Neuronal stem cell (in vitro differentiated cells): ENCODE data around the gene GRIP1.

ENCODE experiments used
- DNase-seq: peaks from one replicate; pipeline ENCODE4 v3.0.0-alpha.2; 2013; ENCODE audit warnings: low spot score
- H2AFZ ChIP-seq: one replicate; pipeline ENCODE4 v1.6.1; 2013; ENCODE audit warnings: mild to moderate bottlenecking, low read length, inconsistent platforms
- H2AK5ac ChIP-seq: 2 replicates; pipeline ENCODE4 v1.6.1; 2013; ENCODE audit warnings: low read depth, mild to moderate bottlenecking, inconsistent platforms, low read length, moderate library complexity, mixed read lengths
- H2BK120ac ChIP-seq: 2 replicates; pipeline ENCODE4 v1.6.1; 2013; ENCODE audit warnings: low read depth, mild to moderate bottlenecking, inconsistent platforms, low read length, moderate library complexity, mixed read lengths
- H2BK12ac ChIP-seq: one replicate; pipeline ENCODE4 v1.6.1; 2013; ENCODE audit warnings: low read length, inconsistent platforms
- H2BK15ac ChIP-seq: 2 replicates; pipeline ENCODE4 v1.6.1; 2013; ENCODE audit warnings: mild to moderate bottlenecking, low read length, inconsistent platforms, mixed read lengths
- H2BK5ac ChIP-seq: one replicate; pipeline ENCODE4 v1.6.1; 2013; ENCODE audit warnings: inconsistent platforms, mild to moderate bottlenecking, low read length, moderate library complexity
- H3K14ac ChIP-seq: one replicate; pipeline ENCODE4 v1.6.1; 2013; ENCODE audit warnings: low read length, inconsistent platforms
- H3K18ac ChIP-seq: 2 replicates; pipeline ENCODE4 v1.6.1; 2013; ENCODE audit warnings: low read length, inconsistent platforms
- H3K23ac ChIP-seq: 2 replicates; pipeline ENCODE4 v1.6.1; 2013; ENCODE audit warnings: low read depth, mild to moderate bottlenecking, mixed read lengths, low read length, inconsistent platforms; ENCODE audit not compliant: poor library complexity
- H3K27ac ChIP-seq: replicated peaks from 3 replicates; pipeline ENCODE4 v1.5.1; 2013; ENCODE audit warnings: low read length, inconsistent platforms
- H3K27me3 ChIP-seq, 3 experiments: 2 replicates each; pipeline ENCODE4 v1.6.1; 2013; ENCODE audit warnings: low read length in 3 of 3, mild to moderate bottlenecking in 2 of 3, inconsistent platforms in 1 of 3, low read depth in 1 of 3, mixed read lengths in 1 of 3, moderate library complexity in 1 of 3; ENCODE audit not compliant: control insufficient read depth in 3 of 3, insufficient read depth in 3 of 3
- H3K36me3 ChIP-seq, 2 donors: replicated peaks in 1 of 2; 2 replicates each; pipeline ENCODE4 v1.6.1; 2013; ENCODE audit warnings: low read length in 2 of 2; ENCODE audit not compliant: control insufficient read depth in 2 of 2, insufficient read depth in 2 of 2
- H3K4ac ChIP-seq: 2 replicates; pipeline ENCODE4 v1.6.1; 2013; ENCODE audit warnings: inconsistent platforms, mild to moderate bottlenecking, low read length, moderate library complexity
- H3K4me1 ChIP-seq, 2 donors: 1 replicate in 1 of 2; 2 replicates in 1 of 2; pipeline ENCODE4 v1.6.1; 2013; ENCODE audit warnings: low read length in 2 of 2, low read depth in 1 of 2; ENCODE audit not compliant: control insufficient read depth in 2 of 2, insufficient read depth in 1 of 2
- H3K4me2 ChIP-seq: one replicate; pipeline ENCODE4 v1.6.1; 2013; ENCODE audit warnings: mild to moderate bottlenecking, low read length, inconsistent platforms; ENCODE audit not compliant: insufficient read depth, poor library complexity, severe bottlenecking
- H3K4me3 ChIP-seq, 2 donors: 2 replicates each; pipeline ENCODE4 v1.5.1; 2013; ENCODE audit warnings: low read length in 2 of 2, mild to moderate bottlenecking in 2 of 2, inconsistent platforms in 1 of 2, moderate library complexity in 1 of 2
- H3K79me1 ChIP-seq: one replicate; pipeline ENCODE4 v1.6.1; 2013; ENCODE audit warnings: low read depth, mild to moderate bottlenecking, inconsistent platforms, low read length, moderate library complexity
- H3K9ac ChIP-seq: one replicate; pipeline ENCODE4 v1.6.1; 2013; ENCODE audit warnings: mild to moderate bottlenecking, low read depth, low read length, inconsistent platforms; ENCODE audit not compliant: poor library complexity
- H3K9me3 ChIP-seq, 2 donors: replicated peaks in 1 of 2; 2 replicates each; pipeline versions ENCODE3 to v1.6.1; 2013; ENCODE audit warnings: low read length in 2 of 2, mild to moderate bottlenecking in 2 of 2, inconsistent platforms in 1 of 2, low read depth in 1 of 2, mixed read lengths in 1 of 2, moderate library complexity in 1 of 2; ENCODE audit not compliant: control insufficient read depth in 2 of 2, insufficient read depth in 1 of 2
- H4K8ac ChIP-seq: one replicate; pipeline ENCODE4 v1.6.1; 2013; ENCODE audit warnings: low read depth, mild to moderate bottlenecking, inconsistent platforms, low read length, moderate library complexity
- H4K91ac ChIP-seq: one replicate; pipeline ENCODE4 v1.6.1; 2013; ENCODE audit warnings: low read length, low read depth, mild to moderate bottlenecking, inconsistent platforms; ENCODE audit not compliant: poor library complexity
- WGBS, 2 donors: extraction: QIAGEN DNeasy Blood & Tissue Kit; methylation state at CpG; one replicate each; pipeline ENCODE4 v1.1.7; 2013; ENCODE audit warnings: missing lambda C conversion rate in 2 of 2, mixed read lengths in 1 of 2; ENCODE audit not compliant: insufficient read length in 2 of 2, insufficient replicate concordance in 1 of 2; ENCODE audit errors: extremely low coverage in 2 of 2; 5-methylcytosine and 5-hydroxymethylcytosine counted together

Gene GRIP1

GRCh38 chr12:66602483-66603143 lies 76.3 kb downstream of the GRIP1 start:
- WGBS, 2 donors, result no CpG with 5 or more reads among the region's 1 CpG
- H3K27me3 ChIP-seq, result no peaks in the 10 kb centered on the region
- no peak overlapping the region for H2AK5ac ChIP-seq
- no peak overlapping the region for H2BK120ac ChIP-seq
- peaks cover 0 to 11% of the 10 kb centered on the region in 2 donors for H3K4me1 ChIP-seq
- H4K91ac ChIP-seq, result no peak overlapping the region
- no peak overlapping the region for H3K27ac ChIP-seq
- no peak overlapping the region for H2BK12ac ChIP-seq
- no peak overlapping the region for H2BK15ac ChIP-seq
- no peak overlapping the region for H3K23ac ChIP-seq
- H4K8ac ChIP-seq, result no peak overlapping the region
- H3K36me3 ChIP-seq, result no peaks in the 10 kb centered on the region
- no peak overlapping the region for H3K4ac ChIP-seq
- no peak overlapping the region for H3K14ac ChIP-seq
- H3K18ac ChIP-seq, result no peak overlapping the region
- H3K9ac ChIP-seq, result no peak overlapping the region
- H2BK5ac ChIP-seq, result no peak overlapping the region
- no peaks in the 10 kb centered on the region for H3K9me3 ChIP-seq
- H3K4me3 ChIP-seq, result no peak overlapping the region
- no peak for DNase-seq
- no peak overlapping the region for H2AFZ ChIP-seq
- H3K4me2 ChIP-seq, result no peak overlapping the region
- H3K79me1 ChIP-seq, result no peaks in the 10 kb centered on the region

GRCh38 chr12:66600903-66601302 lies 78.0 kb downstream of the GRIP1 start:
- Histone ChIP-seq H3K27me3 (no peaks in the 10 kb centered on the region), H3K9ac (no peak overlapping the region), H3K18ac (no peak overlapping the region), H3K14ac (no peak overlapping the region), H3K4me3 (no peak overlapping the region), H2BK5ac (no peak overlapping the region), H2AK5ac (no peak overlapping the region), H3K4me2 (no peak overlapping the region), H4K8ac (no peak overlapping the region), H3K36me3 (no peaks in the 10 kb centered on the region), H2BK120ac (no peak overlapping the region), H2BK15ac (no peak overlapping the region), H3K79me1 (no peaks in the 10 kb centered on the region), H3K4me1 (peaks cover 0 to 11% of the 10 kb centered on the region in 2 donors), H3K4ac (no peak overlapping the region), H3K9me3 (no peaks in the 10 kb centered on the region), H2BK12ac (no peak overlapping the region), H3K23ac (no peak overlapping the region), H3K27ac (no peak overlapping the region), H4K91ac (no peak overlapping the region), H2AFZ (no peak overlapping the region)
- no peak for DNase-seq
- no CpG with 5 or more reads among the region's 2 CpGs for WGBS, 2 donors

- Histone ChIP-seq H3K4me3 (no peak overlapping the region), H4K8ac (no peak overlapping the region), H4K91ac (no peak overlapping the region), H3K4ac (no peak overlapping the region), H3K23ac (no peak overlapping the region), H3K27ac (no peak overlapping the region), H2AK5ac (no peak overlapping the region), H2AFZ (no peak overlapping the region), H2BK120ac (no peak overlapping the region), H2BK12ac (no peak overlapping the region), H3K4me2 (no peak overlapping the region), H3K9me3 (no peaks in the 10 kb centered on the region), H2BK5ac (no peak overlapping the region), H3K27me3 (no peaks in the 10 kb centered on the region), H3K9ac (no peak overlapping the region), H3K18ac (no peak overlapping the region), H3K14ac (no peak overlapping the region), H3K36me3 (no peaks in the 10 kb centered on the region), H3K4me1 (peaks cover 0 to 11% of the 10 kb centered on the region in 2 donors), H3K79me1 (no peaks in the 10 kb centered on the region), H2BK15ac (no peak overlapping the region)
- no peak for DNase-seq
- no CpG with 5 or more reads among the region's 1 CpG for WGBS, 2 donors
Observed at GRCh38 chr12:66599816-66600215, 79.1 kb downstream of the GRIP1 start.

DNA sequence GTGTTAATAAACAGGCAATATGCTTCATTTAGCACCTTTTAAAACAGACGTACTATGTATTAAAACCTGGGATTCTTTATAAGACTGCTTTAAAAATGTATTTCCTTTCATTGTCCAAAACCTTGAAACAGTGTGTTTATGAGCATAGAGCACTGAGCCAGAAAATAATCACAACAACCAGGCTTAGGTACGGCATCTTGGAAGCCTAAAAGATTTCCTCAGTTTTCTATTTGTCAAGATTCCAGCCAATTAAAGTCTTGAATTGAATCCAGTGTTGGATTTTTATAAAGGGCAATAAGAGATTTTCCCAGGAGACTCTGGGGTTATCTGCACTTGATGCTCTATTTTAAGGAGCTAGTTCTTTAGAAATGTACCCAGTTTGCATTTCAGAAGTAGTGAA lies 80.3 kb downstream of the GRIP1 start:
- H3K14ac ChIP-seq, result no peak overlapping the region
- H3K79me1 ChIP-seq, result no peaks in the 10 kb centered on the region
- DNase-seq, result no peak
- H3K27ac ChIP-seq, result no peak overlapping the region
- no peak overlapping the region for H2AK5ac ChIP-seq
- no peak overlapping the region for H2BK120ac ChIP-seq
- H2BK5ac ChIP-seq, result no peak overlapping the region
- no peak overlapping the region for H2BK12ac ChIP-seq
- H3K36me3 ChIP-seq, result no peaks in the 10 kb centered on the region
- H2AFZ ChIP-seq, result no peak overlapping the region
- no peak overlapping the region for H4K91ac ChIP-seq
- H2BK15ac ChIP-seq, result no peak overlapping the region
- no peak overlapping the region for H3K23ac ChIP-seq
- no peaks in the 10 kb centered on the region for H3K27me3 ChIP-seq
- no peak overlapping the region for H4K8ac ChIP-seq
- no peaks in the 10 kb centered on the region for H3K9me3 ChIP-seq
- H3K9ac ChIP-seq, result no peak overlapping the region
- H3K4me2 ChIP-seq, result no peak overlapping the region
- H3K4ac ChIP-seq, result no peak overlapping the region
- WGBS, 2 donors, result no CpG with 5 or more reads among the region's 2 CpGs
- H3K4me3 ChIP-seq, result no peak overlapping the region
- H3K18ac ChIP-seq, result no peak overlapping the region
- H3K4me1 ChIP-seq, result peaks cover 0 to 11% of the 10 kb centered on the region in 2 donors
